D721Med (cell line): ENCODE data around the gene PRKD2.

Experiments used
- DNase-seq: peaks from one replicate; pipeline ENCODE4 v3.0.0; 2011; ENCODE audit warnings: low spot score; ENCODE audit not compliant: insufficient read length
- FAIRE-seq: peaks from 2 replicates; lab custom pipeline; 2011; peaks lifted over from hg19 to GRCh38; lab: Jason Lieb, UNC
- TF ChIP-seq, protein P1 (sequence below): IDR thresholded peaks from 2 replicates; pipeline ENCODE4 v1.5.1; 2012; ENCODE audit warnings: mild to moderate bottlenecking, control low read depth; ENCODE audit not compliant: insufficient read depth; ENCODE audit errors: missing control alignments

Gene PRKD2

DNA sequence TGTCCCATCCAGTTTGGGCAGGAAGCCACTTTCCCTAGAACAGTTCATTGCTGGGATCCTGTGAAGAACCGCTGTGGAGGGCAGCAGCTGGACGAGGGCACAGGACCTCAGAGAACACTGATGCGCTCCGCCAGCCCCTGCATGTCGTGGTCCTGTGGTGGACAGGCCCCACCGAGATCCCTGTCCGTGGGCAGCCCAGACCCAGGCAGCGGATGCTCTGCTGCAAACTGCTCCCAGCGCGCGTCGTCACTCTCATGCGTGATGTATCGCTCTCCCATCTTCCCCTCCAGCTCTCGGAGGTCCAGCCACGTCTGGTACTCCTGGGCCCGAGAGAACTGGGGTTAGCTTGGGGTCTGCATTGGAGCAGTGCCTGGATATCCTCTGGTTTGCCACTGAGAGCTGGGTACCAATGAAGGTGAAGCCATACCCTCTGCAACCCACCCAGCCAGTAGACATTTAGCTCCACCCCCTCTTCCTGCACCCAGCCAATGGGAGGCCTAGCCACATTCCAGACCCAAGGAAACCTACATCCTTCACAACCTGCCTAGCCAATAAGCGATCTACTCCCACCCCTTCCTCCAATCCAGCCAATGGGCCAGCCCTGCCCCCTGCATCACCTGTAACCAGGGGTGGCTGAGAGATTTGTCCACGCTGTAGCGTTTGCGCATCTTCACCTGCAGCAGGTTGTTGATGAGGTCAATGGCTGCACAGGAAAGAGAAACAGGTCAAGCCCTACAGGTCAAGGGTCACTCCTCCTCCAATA lies 42.3 kb downstream of the PRKD2 start:
- no peak for DNase-seq
- FAIRE-seq, result no peak
- TF ChIP-seq, protein P1, sequence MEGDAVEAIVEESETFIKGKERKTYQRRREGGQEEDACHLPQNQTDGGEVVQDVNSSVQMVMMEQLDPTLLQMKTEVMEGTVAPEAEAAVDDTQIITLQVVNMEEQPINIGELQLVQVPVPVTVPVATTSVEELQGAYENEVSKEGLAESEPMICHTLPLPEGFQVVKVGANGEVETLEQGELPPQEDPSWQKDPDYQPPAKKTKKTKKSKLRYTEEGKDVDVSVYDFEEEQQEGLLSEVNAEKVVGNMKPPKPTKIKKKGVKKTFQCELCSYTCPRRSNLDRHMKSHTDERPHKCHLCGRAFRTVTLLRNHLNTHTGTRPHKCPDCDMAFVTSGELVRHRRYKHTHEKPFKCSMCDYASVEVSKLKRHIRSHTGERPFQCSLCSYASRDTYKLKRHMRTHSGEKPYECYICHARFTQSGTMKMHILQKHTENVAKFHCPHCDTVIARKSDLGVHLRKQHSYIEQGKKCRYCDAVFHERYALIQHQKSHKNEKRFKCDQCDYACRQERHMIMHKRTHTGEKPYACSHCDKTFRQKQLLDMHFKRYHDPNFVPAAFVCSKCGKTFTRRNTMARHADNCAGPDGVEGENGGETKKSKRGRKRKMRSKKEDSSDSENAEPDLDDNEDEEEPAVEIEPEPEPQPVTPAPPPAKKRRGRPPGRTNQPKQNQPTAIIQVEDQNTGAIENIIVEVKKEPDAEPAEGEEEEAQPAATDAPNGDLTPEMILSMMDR, result no peak

DNA sequence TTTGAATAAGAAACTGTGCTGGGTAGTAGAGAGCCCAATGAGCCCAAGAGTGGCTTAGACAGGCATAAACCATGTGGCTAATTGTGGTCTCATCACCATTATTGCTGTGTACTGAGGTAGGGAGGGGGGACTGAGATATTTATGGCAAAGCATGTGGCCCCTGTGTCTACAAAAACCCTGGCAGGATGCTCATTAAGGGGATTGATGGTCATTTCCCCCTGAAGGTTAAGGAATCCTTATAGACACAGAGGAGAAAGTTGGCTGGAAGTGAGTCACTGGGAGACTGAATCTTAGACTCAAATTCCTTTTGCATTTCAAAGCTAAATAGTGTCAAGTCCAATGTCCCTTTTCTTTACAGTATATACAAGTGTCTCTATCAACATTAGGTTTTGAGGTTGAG lies 46.1 kb downstream of the PRKD2 start:
- DNase-seq (no peak), FAIRE-seq (no peak)
- TF ChIP-seq, protein P1, result no peak

DNA sequence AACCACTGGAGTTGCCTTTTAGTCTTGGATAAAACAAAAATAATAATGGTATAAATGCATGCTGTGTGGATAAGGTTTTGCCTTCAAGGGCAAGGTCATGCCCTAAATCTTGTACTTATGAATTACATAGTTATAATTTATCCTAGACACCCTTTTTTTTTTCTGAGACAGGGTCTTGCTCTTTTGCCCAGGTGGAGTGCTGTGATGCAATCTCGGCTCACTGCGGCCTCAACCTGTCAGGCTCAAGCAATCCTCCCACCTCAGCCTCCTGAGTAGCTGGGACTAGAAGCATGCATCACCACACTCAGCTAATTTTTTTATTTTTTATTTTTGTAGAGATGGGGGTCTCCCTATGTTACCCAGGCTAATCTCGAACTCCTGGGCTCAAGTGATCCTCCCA lies 48.3 kb downstream of the PRKD2 start:
- no peak for FAIRE-seq
- DNase-seq, result no peak
- TF ChIP-seq, protein P1, result no peak

DNA sequence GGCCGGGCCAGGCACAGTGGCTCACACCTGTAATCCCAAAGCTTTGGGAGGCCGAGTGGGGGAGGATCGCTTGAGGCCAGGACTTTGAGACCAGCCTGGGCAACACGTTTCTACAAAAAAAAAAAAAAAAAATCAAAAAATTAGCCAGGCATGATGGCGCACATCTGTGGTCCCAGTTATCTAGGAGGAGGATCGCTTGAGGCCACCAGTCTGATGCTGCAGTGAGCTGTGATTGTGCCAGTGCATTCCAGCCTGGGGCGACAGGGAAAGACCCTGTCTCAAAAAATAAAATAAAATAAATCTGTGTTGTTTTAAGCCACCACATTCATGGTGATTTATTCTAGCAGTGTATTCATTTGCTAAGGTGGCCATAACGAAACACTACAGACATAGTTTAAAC lies 51.8 kb downstream of the PRKD2 start:
- TF ChIP-seq, protein P1, result no peak
- FAIRE-seq, result no peak
- no peak for DNase-seq

DNA sequence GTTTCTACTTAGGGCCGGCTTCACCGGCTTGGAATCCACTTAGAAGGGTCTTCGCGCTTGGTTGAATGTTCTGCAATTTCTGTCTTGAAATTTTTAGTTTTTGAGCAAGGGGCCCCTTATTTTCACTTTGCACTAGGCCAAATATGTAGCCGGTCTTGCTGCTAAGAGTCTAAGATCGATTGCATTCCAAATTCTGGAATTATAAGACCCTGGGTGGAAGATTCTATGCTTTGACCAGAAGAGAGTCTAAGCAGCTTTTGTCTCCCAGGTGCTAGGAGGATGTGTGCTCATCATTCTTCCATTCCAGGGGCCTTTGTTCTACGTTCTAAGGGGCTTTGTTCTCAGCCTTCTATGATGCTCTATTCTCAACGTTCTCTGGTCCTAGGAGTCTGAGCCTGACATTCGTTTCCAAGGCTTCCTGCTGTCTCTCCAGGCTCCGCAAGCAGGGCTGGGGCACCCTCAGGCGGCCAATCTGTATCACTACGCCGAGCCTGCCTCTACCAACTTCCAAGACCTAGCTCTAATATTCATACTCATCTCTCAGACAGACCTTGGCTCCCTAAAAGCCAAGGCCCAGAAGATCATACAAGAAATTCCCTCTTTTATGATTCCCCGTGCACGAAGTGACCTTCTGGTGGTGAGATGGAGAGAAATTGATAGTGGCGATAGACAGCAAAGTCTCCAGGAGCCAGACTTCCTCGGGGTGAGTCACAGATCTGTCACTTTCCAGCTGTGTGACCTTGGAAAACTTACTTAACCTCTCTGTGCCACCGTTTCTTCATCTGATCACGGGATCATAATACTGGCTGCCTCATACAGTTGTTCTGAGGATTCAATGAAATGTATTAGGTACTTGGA lies 55.0 kb downstream of the PRKD2 start:
- TF ChIP-seq, protein P1, result peak; percentile 99
- no peak for DNase-seq
- FAIRE-seq, result no peak

DNA sequence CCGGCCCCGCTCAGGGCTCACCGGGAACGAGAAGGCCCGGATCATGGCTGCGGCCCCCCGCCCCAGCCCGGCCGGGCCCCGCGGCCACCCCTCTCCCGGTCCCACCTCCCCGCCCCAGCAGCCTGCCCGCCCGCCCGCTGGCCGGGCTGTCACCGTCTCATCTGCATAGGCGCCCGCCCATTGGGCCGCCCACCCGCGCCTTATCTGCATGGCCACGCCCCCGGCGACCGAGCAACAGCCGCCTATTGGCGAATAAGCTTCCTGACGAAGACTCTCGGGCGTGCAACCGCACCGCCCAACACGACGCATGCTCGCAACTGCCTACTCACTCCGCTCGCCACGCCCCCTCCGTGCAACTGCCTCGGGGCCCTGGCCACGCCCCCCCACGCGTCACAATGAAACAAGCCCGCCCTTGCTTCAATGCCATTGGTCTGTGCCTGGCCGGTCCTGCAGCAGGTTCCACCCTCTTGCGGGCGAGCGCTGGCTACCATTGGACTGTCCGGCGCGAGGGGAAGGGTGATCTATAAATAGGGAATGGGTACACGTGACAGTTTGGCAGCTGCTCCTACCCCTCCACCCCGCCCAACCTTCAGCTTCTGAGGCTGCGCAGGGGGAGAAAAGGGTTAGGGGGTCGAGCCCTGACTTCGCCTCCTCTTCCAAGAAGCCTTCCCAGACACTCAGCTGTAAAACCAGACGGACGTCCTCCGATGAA lies 55.7 kb downstream of the PRKD2 start, which contains the start of gene DACT3:
DACT3 (minus strand) TSS at position 163 of the 712 bp plus-strand sequence; CDS start at position 45, 118 bp downstream.
- DNase-seq (peak; percentile 88), FAIRE-seq (no peak)
- TF ChIP-seq, protein P1, result no peak
